ENCODE measurements around the gene SOST.

GRCh38 chr17:43710101-43710500, 48.5 kb downstream of the SOST start:
- TF ChIP-seq MAX (CRISPR knock-in tag; IDR thresholded peaks at IDR 0.05), result no peak
- no peak for TF ChIP-seq TCF7 (CRISPR knock-in tag; IDR thresholded peaks at IDR 0.05; ENCODE audit: low read depth)
- no peak for TF ChIP-seq ZBTB43 (CRISPR knock-in tag; IDR thresholded peaks at IDR 0.05)
- no peak for TF ChIP-seq ZNF263 (CRISPR knock-in tag; IDR thresholded peaks at IDR 0.05; ENCODE audit: low read depth)
- no peak for TF ChIP-seq CTCF (IDR thresholded peaks at IDR 0.05)
- TF ChIP-seq CREM (CRISPR knock-in tag; IDR thresholded peaks at IDR 0.05), result no peak
- TF ChIP-seq ARID4B (CRISPR knock-in tag; IDR thresholded peaks at IDR 0.05; ENCODE audit: borderline replicate concordance), result no peak
- TF ChIP-seq STAT6 (CRISPR knock-in tag; conservative IDR thresholded peaks at IDR 0.05; ENCODE audit: low read depth), result no peak
- TF ChIP-seq CBFB (CRISPR knock-in tag; IDR thresholded peaks at IDR 0.05; ENCODE audit: low read depth), result no peak
- no peak for TF ChIP-seq ZNF512 (CRISPR knock-in tag; IDR thresholded peaks at IDR 0.05; ENCODE audit: borderline replicate concordance)
- TF ChIP-seq CREB1 (CRISPR knock-in tag; IDR thresholded peaks at IDR 0.05), result no peak

All from WTC11 (cell line).